GM12875 (cell line): ENCODE measurements around the gene ATXN10.

Experiments
- H3K4me3 ChIP-seq: one replicate; pipeline ENCODE4 v1.5.1; 2011; ENCODE audit warnings: low read depth, low read length, control low read depth
- TF ChIP-seq, protein P1 (sequence below): IDR thresholded peaks from 2 replicates; pipeline ENCODE4 v1.5.1; 2011; ENCODE audit warnings: low read depth, mild to moderate bottlenecking, control low read depth, inconsistent platforms, low read length, moderate library complexity, borderline replicate concordance; ENCODE audit not compliant: insufficient read depth

The ATXN10 gene

DNA sequence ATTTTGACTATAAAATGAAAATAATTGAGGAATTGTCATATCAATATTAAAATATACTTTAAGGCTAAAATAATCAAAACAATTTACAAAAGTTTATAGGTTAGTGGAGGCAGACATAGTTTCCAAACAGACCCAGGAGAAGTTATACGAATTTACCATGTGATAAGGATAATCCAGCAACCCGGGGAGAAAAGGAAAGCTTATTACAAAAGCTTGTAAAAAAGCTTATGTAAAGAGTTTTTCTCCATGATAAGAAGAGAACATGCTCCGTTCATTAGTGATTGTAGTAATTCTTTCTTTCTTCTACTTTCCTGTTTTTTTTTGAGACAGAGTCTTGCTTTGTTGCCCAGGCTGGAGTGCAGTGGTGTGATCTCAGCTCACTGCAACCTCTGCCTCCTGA is 79.0 kb downstream of the ATXN10 start:
- TF ChIP-seq, protein P1, sequence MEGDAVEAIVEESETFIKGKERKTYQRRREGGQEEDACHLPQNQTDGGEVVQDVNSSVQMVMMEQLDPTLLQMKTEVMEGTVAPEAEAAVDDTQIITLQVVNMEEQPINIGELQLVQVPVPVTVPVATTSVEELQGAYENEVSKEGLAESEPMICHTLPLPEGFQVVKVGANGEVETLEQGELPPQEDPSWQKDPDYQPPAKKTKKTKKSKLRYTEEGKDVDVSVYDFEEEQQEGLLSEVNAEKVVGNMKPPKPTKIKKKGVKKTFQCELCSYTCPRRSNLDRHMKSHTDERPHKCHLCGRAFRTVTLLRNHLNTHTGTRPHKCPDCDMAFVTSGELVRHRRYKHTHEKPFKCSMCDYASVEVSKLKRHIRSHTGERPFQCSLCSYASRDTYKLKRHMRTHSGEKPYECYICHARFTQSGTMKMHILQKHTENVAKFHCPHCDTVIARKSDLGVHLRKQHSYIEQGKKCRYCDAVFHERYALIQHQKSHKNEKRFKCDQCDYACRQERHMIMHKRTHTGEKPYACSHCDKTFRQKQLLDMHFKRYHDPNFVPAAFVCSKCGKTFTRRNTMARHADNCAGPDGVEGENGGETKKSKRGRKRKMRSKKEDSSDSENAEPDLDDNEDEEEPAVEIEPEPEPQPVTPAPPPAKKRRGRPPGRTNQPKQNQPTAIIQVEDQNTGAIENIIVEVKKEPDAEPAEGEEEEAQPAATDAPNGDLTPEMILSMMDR: no peak
- no peak overlapping the region for H3K4me3 ChIP-seq

DNA sequence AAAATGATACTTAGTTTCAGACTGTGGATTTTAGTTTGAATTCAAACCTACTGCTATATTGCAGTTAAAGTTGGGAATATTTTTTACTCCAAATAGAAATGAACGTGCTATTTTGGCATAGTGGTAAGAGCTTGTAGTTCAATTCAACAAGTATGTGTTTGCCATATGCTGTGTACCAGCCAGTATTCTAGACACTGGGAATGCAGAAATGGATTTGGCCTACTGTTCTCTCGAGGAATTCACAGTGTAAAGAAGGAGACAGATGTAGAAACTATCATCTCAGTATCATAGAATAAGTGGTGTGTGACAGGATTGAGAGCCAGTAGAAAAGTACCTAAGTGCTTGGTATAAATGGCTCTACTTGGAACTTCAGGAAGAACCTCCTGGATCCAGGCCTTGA is 80.4 kb downstream of the ATXN10 start:
- TF ChIP-seq, protein P1: no peak
- H3K4me3 ChIP-seq: no peak overlapping the region

DNA sequence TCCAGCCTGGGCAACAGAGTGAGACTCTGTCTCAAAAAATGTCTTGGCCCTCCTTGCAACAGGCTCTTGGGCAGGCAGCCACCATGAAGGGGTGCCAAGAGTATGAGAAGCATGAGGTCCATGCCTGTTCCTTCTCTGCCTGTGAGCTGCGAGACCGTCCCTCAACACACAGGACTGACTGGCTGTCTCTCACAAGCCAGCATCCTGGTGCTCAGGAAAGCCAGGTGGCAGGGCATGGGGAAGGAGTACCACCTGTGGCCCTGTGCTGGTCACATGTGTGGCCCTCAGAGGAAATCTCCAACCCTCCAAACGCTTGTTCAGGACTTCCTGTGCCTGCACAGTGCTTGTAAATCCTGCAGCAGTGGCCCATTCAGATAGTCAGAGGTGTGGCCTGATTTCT is 83.2 kb downstream of the ATXN10 start:
- H3K4me3 ChIP-seq: no peak overlapping the region
- TF ChIP-seq, protein P1: no peak

DNA sequence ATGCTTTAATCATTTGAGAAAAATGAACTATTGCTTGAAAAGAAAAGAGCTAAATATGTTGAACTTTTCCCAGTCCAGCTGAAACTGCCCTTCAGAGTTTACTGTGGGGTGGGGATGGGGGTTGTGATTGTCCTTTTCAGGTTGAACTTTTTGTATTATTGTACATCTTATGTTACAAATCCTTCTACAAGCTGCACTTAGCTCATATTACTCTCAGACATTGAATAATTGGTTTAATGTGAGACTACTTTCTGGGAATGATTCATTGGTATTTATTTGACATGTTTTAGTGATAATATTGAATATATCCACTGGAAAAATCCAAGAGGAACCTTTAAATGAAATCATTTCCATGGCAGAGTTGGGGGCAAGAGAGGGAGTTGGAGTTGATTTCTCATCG is 84.9 kb downstream of the ATXN10 start:
- no peak overlapping the region for H3K4me3 ChIP-seq
- TF ChIP-seq, protein P1: no peak

DNA sequence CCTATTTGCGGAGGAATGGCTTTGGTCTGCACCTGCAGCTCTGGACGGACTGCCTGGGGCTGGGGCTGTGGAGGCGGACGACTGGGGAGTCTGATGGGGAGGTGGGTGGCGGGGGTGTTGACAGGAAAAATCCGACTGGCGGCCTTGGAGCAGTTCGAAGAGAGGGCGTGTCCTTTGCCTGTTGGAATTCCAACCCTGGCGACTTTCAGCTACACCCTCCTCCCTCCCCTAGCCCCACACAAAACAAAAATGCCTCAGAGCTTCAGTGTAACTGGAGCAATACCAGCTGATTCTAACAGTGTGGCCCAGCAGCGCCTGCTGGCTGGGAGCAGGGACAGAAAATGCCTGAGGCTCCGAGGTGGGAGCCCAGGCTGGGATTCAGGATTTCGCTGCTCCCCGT is 85.4 kb downstream of the ATXN10 start:
- TF ChIP-seq, protein P1: no peak
- H3K4me3 ChIP-seq: no peak overlapping the region

DNA sequence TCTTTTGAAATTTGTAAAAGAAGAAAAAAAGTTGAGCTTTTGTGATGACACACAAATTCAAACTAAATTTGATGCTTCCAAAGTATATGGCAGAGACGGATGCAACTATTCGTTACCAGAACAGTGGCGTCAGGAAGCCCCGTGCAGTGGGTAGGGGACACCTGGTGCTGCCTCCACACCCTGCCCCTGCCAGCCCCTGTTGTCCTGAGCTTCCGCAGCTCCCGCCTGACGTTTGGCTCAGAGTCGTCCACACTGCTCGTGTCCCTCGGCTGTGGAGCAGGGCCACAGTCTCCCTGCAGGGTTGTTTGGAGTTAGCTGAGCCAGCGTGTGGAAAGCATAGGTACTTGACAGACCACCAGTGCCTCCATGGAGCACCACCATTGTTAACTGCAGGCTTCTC is 86.3 kb downstream of the ATXN10 start:
- no peak overlapping the region for H3K4me3 ChIP-seq
- TF ChIP-seq, protein P1: no peak

DNA sequence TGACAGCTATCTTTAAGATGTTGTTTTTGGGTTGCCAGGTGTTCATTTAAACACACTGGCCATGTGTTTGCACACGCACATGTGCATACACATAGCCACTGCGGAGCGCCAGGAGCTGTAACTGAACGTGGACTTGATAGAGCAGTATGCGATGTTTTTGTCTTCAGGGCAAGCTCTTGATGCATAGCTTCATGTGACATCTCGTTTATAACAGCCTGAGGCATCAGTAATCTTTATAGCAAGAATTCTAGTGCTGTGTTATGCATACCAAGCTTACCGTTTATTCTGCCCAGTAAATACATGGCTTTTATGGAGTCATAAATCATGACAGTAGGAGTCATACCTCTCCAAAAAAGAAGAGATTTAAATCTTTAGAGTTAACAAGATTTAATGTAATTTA is 87.0 kb downstream of the ATXN10 start:
- TF ChIP-seq, protein P1: no peak

More for the DNA sequence above, 87.0 kb downstream of the ATXN10 start:
- H3K4me3 ChIP-seq: no peak overlapping the region
